GM12891 (cell line): Measurements from ENCODE around the gene UGT1A5.

ENCODE experiments used
- PAX5 ChIP-seq: IDR thresholded peaks from 2 replicates; pipeline ENCODE4 v1.6.1; 2011; ENCODE audit warnings: low read length, moderate library complexity, mild to moderate bottlenecking; ENCODE audit not compliant: insufficient read depth, severe bottlenecking
- POLR2A ChIP-seq: IDR thresholded peaks from 2 replicates; pipeline ENCODE4 v1.6.1; 2011; ENCODE audit warnings: low read depth, low read length, control low read depth
- POLR2AphosphoS5 ChIP-seq: IDR thresholded peaks from 2 replicates; pipeline ENCODE4 v1.6.1; 2011; ENCODE audit warnings: low read depth, low read length, control low read depth
- POU2F2 ChIP-seq: IDR thresholded peaks from 2 replicates; pipeline ENCODE4 v1.6.1; 2011; ENCODE audit warnings: low read depth, mild to moderate bottlenecking, control low read depth, low read length, moderate library complexity
- SPI1 ChIP-seq: IDR thresholded peaks from 2 replicates; pipeline ENCODE4 v1.6.1; 2011; ENCODE audit warnings: low read depth, low read length, control low read depth
- TAF1 ChIP-seq: IDR thresholded peaks from 2 replicates; pipeline ENCODE4 v1.6.1; 2011; ENCODE audit warnings: low read depth, low read length, control low read depth

DNA sequence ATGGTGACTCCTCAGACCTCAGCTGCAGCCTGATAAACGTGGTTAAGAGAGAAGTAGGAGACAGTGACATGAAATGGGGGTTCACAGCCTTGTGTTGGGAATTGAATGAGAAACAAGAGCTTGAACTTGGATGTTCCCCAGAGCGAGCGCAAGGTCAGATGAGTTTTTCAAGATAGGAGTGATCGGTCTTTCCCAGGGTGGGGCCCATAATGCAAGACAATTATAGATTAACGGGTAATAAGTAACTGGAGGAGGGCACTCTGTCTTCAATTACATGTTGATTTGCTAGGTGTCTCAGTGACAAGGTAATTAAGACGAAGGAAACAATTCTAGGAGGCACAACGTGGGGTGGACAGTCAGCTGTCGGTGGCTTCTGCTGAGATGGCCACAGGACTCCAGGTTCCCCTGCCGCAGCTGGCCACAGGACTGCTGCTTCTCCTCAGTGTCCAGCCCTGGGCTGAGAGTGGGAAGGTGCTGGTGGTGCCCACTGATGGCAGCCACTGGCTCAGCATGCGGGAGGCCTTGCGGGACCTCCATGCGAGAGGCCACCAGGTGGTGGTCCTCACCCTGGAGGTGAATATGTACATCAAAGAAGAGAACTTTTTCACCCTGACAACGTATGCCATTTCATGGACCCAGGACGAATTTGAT is at the start of gene UGT1A5:
- TF ChIP-seq POLR2A: no peak
- no peak for TF ChIP-seq POLR2AphosphoS5
- no peak for TF ChIP-seq SPI1
- TF ChIP-seq TAF1: no peak
- no peak for TF ChIP-seq POU2F2
- TF ChIP-seq PAX5: no peak
